Epithelial cell of proximal tubule (primary cell): Measurements from ENCODE around the gene LSM10. TPM values are rescaled to one million over a fixed set of nuclear protein-coding genes. Genes with fewer than 3 reads are reported as not detected.

Source experiments
- DNase-seq: peaks from one replicate; pipeline ENCODE4 v3.0.0-alpha.2; 2011; ENCODE audit warnings: low read depth
- H3K4me3 ChIP-seq: 2 replicates; pipeline ENCODE4 v1.5.1; 2011; ENCODE audit warnings: low read depth, mild to moderate bottlenecking, low read length
- CTCF ChIP-seq: conservative IDR thresholded peaks from 2 replicates; pipeline ENCODE4 v1.5.1; 2012; ENCODE audit warnings: low read depth, mild to moderate bottlenecking, low read length
- total RNA-seq: library from RNA; depleted of rRNA; stranded (reverse); fragments of >200 nt; gene quantifications from 2 replicates; pipeline ENCODE4 v1.2.3, GENCODE V29; 2015

LSM10 gene
- total RNA-seq, 1 donor from 2014 or later = 18.2 TPM

GRCh38 chr1:36384542-36385409 is 12.9 kb downstream of the LSM10 start:
- no peak for DNase-seq
- H3K4me3 ChIP-seq = peak overlapping the region; percentile 84
- no peak for TF ChIP-seq CTCF

- TF ChIP-seq CTCF = no peak
These were observed 14.5 kb downstream of the LSM10 start for GRCh38 chr1:36383240-36383639.

GRCh38 chr1:36382669-36383068 is 15.0 kb downstream of the LSM10 start:
- no peak for DNase-seq
- no peak for TF ChIP-seq CTCF
- no peak overlapping the region for H3K4me3 ChIP-seq

More at GRCh38 chr1:36383240-36383639, 14.5 kb downstream of the LSM10 start:
- no peak overlapping the region for H3K4me3 ChIP-seq
- DNase-seq = no peak

- no peak for TF ChIP-seq CTCF
- no peak for DNase-seq
- H3K4me3 ChIP-seq = no peak overlapping the region
These were observed 15.5 kb downstream of the LSM10 start for GRCh38 chr1:36382231-36382630.

- no peak for TF ChIP-seq CTCF
- no peak for DNase-seq
- H3K4me3 ChIP-seq = no peak overlapping the region
These were observed 16.3 kb downstream of the LSM10 start for GRCh38 chr1:36381405-36381804.

- TF ChIP-seq CTCF = no peak
- DNase-seq = no peak
- H3K4me3 ChIP-seq = no peak overlapping the region
These were observed 16.9 kb downstream of the LSM10 start for GRCh38 chr1:36380782-36381181.

- no peak for DNase-seq
- H3K4me3 ChIP-seq = no peak overlapping the region
- TF ChIP-seq CTCF = no peak
These were observed 17.5 kb downstream of the LSM10 start for GRCh38 chr1:36380143-36380619.
